H1 (cell line): ENCODE results near the gene CCDC40. TPM values are rescaled to one million over a fixed set of nuclear protein-coding genes. Genes with fewer than 3 reads are reported as not detected.

Experiments
- CTCF ChIA-PET: fragments of 300-600 bp; sonication (Branson Sonifier 250); formaldehyde crosslinking; loops from one replicate; lab custom pipeline; 2021; ENCODE audit not compliant: partially characterized antibody; lab: Charles Lee
- POLR2A ChIA-PET: fragments of 300-600 bp; sonication (Branson Sonifier 250); formaldehyde crosslinking; loops from one replicate; lab custom pipeline; 2021; ENCODE audit warnings: inconsistent platforms; ENCODE audit not compliant: partially characterized antibody; lab: Charles Lee
- DNase-seq, 2 experiments: peaks; one replicate each; pipeline versions ENCODE4 v3.0.0 to v3.0.0-alpha.2; 2010 to 2022; ENCODE audit warnings: low spot score in 2 of 2, low read depth in 1 of 2, mixed read lengths in 1 of 2
- FAIRE-seq: peaks from 2 replicates; lab custom pipeline; 2011; peaks lifted over from hg19 to GRCh38; lab: Jason Lieb, UNC
- H2AFZ ChIP-seq: 2 replicates; pipeline ENCODE4 v1.8.1; 2012; ENCODE audit warnings: low read length, inconsistent platforms
- H2AK5ac ChIP-seq: 2 replicates; pipeline ENCODE4 v1.6.1; 2013; ENCODE audit warnings: low read depth, low read length
- H2BK120ac ChIP-seq: replicated peaks from 2 replicates; pipeline ENCODE3; 2013; ENCODE audit warnings: low read depth, low read length, inconsistent platforms
- H2BK12ac ChIP-seq: 2 replicates; pipeline ENCODE4 v1.6.1; 2013; ENCODE audit warnings: low read depth, low read length
- H2BK15ac ChIP-seq: 2 replicates; pipeline ENCODE4 v1.6.1; 2013; ENCODE audit warnings: low read length
- H2BK20ac ChIP-seq: 2 replicates; pipeline ENCODE4 v1.6.1; 2013; ENCODE audit warnings: low read length
- H2BK5ac ChIP-seq: 2 replicates; pipeline ENCODE4 v1.6.1; 2013; ENCODE audit warnings: low read depth, low read length
- H3K14ac ChIP-seq: 2 replicates; pipeline ENCODE4 v1.6.1; 2013; ENCODE audit warnings: inconsistent platforms; ENCODE audit not compliant: insufficient read length
- H3K18ac ChIP-seq: 2 replicates; pipeline ENCODE4 v1.6.1; 2013; ENCODE audit warnings: low read length; ENCODE audit errors: extremely low read depth
- H3K23ac ChIP-seq: 2 replicates; pipeline ENCODE4 v1.6.1; 2013; ENCODE audit warnings: inconsistent platforms; ENCODE audit not compliant: insufficient read length
- H3K23me2 ChIP-seq: 2 replicates; pipeline ENCODE4 v1.6.1; 2013; ENCODE audit warnings: low read depth, low read length
- H3K27ac ChIP-seq: 2 replicates; pipeline ENCODE4 v1.6.1; 2011; ENCODE audit warnings: low read depth, low read length, inconsistent platforms
- H3K27me3 ChIP-seq, 4 experiments: replicated peaks in 1 of 4; 1 replicate in 1 of 4; 2 replicates in 3 of 4; pipeline versions ENCODE4 v1.6.1 to v1.8.1; 2011 to 2013; ENCODE audit warnings: low read length in 3 of 4, mild to moderate bottlenecking in 3 of 4, inconsistent platforms in 2 of 4, mixed read lengths in 2 of 4, moderate library complexity in 1 of 4; ENCODE audit not compliant: control insufficient read depth in 3 of 4, insufficient read depth in 3 of 4; ENCODE audit errors: extremely low read depth in 1 of 4
- H3K36me3 ChIP-seq, 4 experiments: 2 replicates each; pipeline versions ENCODE4 v1.6.1 to v1.8.1; 2011 to 2013; ENCODE audit warnings: mild to moderate bottlenecking in 4 of 4, low read length in 3 of 4, moderate library complexity in 2 of 4, control low read depth in 1 of 4, inconsistent platforms in 1 of 4; ENCODE audit not compliant: insufficient read depth in 4 of 4, control insufficient read depth in 2 of 4
- H3K4ac ChIP-seq: replicated peaks from 2 replicates; pipeline ENCODE3; 2013; ENCODE audit warnings: low read length, low read depth, mixed read lengths, inconsistent platforms; ENCODE audit not compliant: insufficient read length
- H3K4me1 ChIP-seq, 4 experiments: replicated peaks in 1 of 4; 1 replicate in 1 of 4; 2 replicates in 3 of 4; pipeline versions ENCODE4 v1.6.1 to v1.8.1; 2011 to 2013; ENCODE audit warnings: low read length in 3 of 4, inconsistent platforms in 2 of 4, mixed read lengths in 1 of 4; ENCODE audit not compliant: insufficient read depth in 4 of 4, control insufficient read depth in 3 of 4
- H3K4me2 ChIP-seq, 2 experiments: 2 replicates each; pipeline versions ENCODE4 v1.6.1 to v1.8.1; 2011 to 2013; ENCODE audit warnings: low read depth in 2 of 2, low read length in 2 of 2, control low read depth in 1 of 2, inconsistent platforms in 1 of 2, mild to moderate bottlenecking in 1 of 2; ENCODE audit not compliant: insufficient read depth in 1 of 2
- H3K4me3 ChIP-seq, 4 experiments: fragments of 200-600, 300-600 bp in 1 of 4; sonication (generic), shearing (Covaris generic), sonication (Bioruptor Twin) in 1 of 4; 2 replicates each; pipeline versions ENCODE4 v1.5.1 to v1.8.1; 2011 to 2016; ENCODE audit warnings: low read length in 4 of 4, low read depth in 3 of 4, control low read depth in 2 of 4, inconsistent platforms in 2 of 4, mild to moderate bottlenecking in 2 of 4, mixed read lengths in 1 of 4, moderate library complexity in 1 of 4; ENCODE audit not compliant: insufficient read depth in 2 of 4; ENCODE audit errors: extremely low read depth in 1 of 4
- H3K56ac ChIP-seq: replicated peaks from 2 replicates; pipeline ENCODE3; 2013; ENCODE audit warnings: low read depth, mild to moderate bottlenecking, mixed read lengths, low read length, inconsistent platforms; ENCODE audit not compliant: insufficient read length
- H3K79me1 ChIP-seq: 2 replicates; pipeline ENCODE4 v1.6.1; 2013; ENCODE audit warnings: low read depth, low read length, control low read depth
- H3K79me2 ChIP-seq, 2 experiments: 2 replicates each; pipeline versions ENCODE4 v1.6.1 to v1.8.1; 2012 to 2013; ENCODE audit warnings: low read length in 2 of 2, mild to moderate bottlenecking in 2 of 2, inconsistent platforms in 1 of 2; ENCODE audit not compliant: insufficient read depth in 2 of 2, control insufficient read depth in 1 of 2
- H3K9ac ChIP-seq, 4 experiments: replicated peaks in 1 of 4; 1 replicate in 1 of 4; 2 replicates in 3 of 4; pipeline versions ENCODE4 v1.6.1 to v1.8.1; 2011 to 2013; ENCODE audit warnings: low read depth in 3 of 4, low read length in 3 of 4, control low read depth in 2 of 4, mild to moderate bottlenecking in 2 of 4, moderate library complexity in 2 of 4, inconsistent platforms in 1 of 4; ENCODE audit errors: extremely low read depth in 1 of 4
- H3K9me3 ChIP-seq, 2 experiments: 2 replicates each; pipeline versions ENCODE4 v1.6.1 to v1.8.1; 2012 to 2013; ENCODE audit warnings: mild to moderate bottlenecking in 2 of 2, moderate library complexity in 2 of 2, control low read depth in 1 of 2, inconsistent platforms in 1 of 2, low read depth in 1 of 2, low read length in 1 of 2, mixed read lengths in 1 of 2; ENCODE audit not compliant: insufficient read depth in 2 of 2
- H4K20me1 ChIP-seq, 2 experiments: replicated peaks in 1 of 2; 2 replicates each; pipeline versions ENCODE3 to v1.8.1; 2011 to 2013; ENCODE audit warnings: inconsistent platforms in 2 of 2, low read length in 2 of 2, mild to moderate bottlenecking in 1 of 2; ENCODE audit not compliant: insufficient read depth in 2 of 2, control insufficient read depth in 1 of 2
- H4K5ac ChIP-seq: 2 replicates; pipeline ENCODE4 v1.6.1; 2013; ENCODE audit warnings: low read length, low read depth, mixed read lengths, inconsistent platforms; ENCODE audit not compliant: insufficient read length
- H4K8ac ChIP-seq: 2 replicates; pipeline ENCODE4 v1.8.0; 2013; ENCODE audit warnings: mild to moderate bottlenecking, moderate library complexity, low read length, inconsistent platforms; ENCODE audit not compliant: insufficient read depth; ENCODE audit errors: extremely low read depth
- H4K91ac ChIP-seq: replicated peaks from 2 replicates; pipeline ENCODE3; 2013; ENCODE audit warnings: low read length, mixed read lengths, inconsistent platforms; ENCODE audit not compliant: insufficient read length
- CBX5 ChIP-seq: fragments of 300-800, 300-1000 bp; sonication (generic); IDR thresholded peaks from 2 replicates; pipeline ENCODE4 v1.7.1; 2016; ENCODE audit warnings: antibody characterized with exemption, low read length, low read depth
- CEBPB ChIP-seq: IDR thresholded peaks from 2 replicates; pipeline ENCODE4 v1.6.1; 2012; ENCODE audit warnings: low read depth, low read length
- EGR1 ChIP-seq: IDR thresholded peaks from 2 replicates; pipeline ENCODE4 v1.6.1; 2011; ENCODE audit warnings: low read depth, low read length, borderline replicate concordance
- FOSL1 ChIP-seq: IDR thresholded peaks from 2 replicates; pipeline ENCODE4 v1.6.1; 2011; ENCODE audit warnings: mild to moderate bottlenecking, low read depth, low read length, moderate library complexity; ENCODE audit not compliant: insufficient read depth
- GABPA ChIP-seq: IDR thresholded peaks from 2 replicates; pipeline ENCODE4 v1.6.1; 2011; ENCODE audit warnings: mild to moderate bottlenecking, low read length, moderate library complexity, borderline replicate concordance; ENCODE audit not compliant: insufficient read depth
- KDM1A ChIP-seq: fragments of 200-600, 300-600 bp; sonication (generic); IDR thresholded peaks from 2 replicates; pipeline ENCODE4 v1.7.1; 2016; ENCODE audit warnings: mild to moderate bottlenecking, low read length, borderline replicate concordance
- MAFK ChIP-seq: IDR thresholded peaks from 2 replicates; pipeline ENCODE4 v1.6.1; 2012; ENCODE audit warnings: low read depth, mild to moderate bottlenecking, improper control_type of control experiment, low read length
- NRF1 ChIP-seq: IDR thresholded peaks from 2 replicates; pipeline ENCODE4 v1.6.1; 2011; ENCODE audit warnings: mild to moderate bottlenecking, low read depth, low read length, improper control_type of control experiment
- POLR2AphosphoS5 ChIP-seq: IDR thresholded peaks from 2 replicates; pipeline ENCODE4 v1.6.1; 2011; ENCODE audit warnings: low read depth, low read length
- POU5F1 ChIP-seq: IDR thresholded peaks from 2 replicates; pipeline ENCODE4 v1.6.1; 2011; ENCODE audit warnings: low read depth, mild to moderate bottlenecking, low read length, moderate library complexity
- RFX5 ChIP-seq: IDR thresholded peaks from 2 replicates; pipeline ENCODE4 v1.6.1; 2011; ENCODE audit warnings: low read depth, low read length, improper control_type of control experiment, borderline replicate concordance
- RXRA ChIP-seq: IDR thresholded peaks from 2 replicates; pipeline ENCODE4 v1.6.1; 2011; ENCODE audit warnings: low read depth, mild to moderate bottlenecking, low read length, moderate library complexity; ENCODE audit not compliant: insufficient read depth
- SAP30 ChIP-seq: fragments of 300-600 bp; sonication (generic); IDR thresholded peaks from 2 replicates; pipeline ENCODE4 v1.7.1; 2012; ENCODE audit warnings: low read length, moderate library complexity, mild to moderate bottlenecking, inconsistent platforms; ENCODE audit not compliant: insufficient read depth, insufficient replicate concordance
- SP4 ChIP-seq: IDR thresholded peaks from 2 replicates; pipeline ENCODE4 v1.6.1; 2012; ENCODE audit warnings: low read length, inconsistent platforms
- TBP ChIP-seq: IDR thresholded peaks from 2 replicates; pipeline ENCODE4 v1.6.1; 2011; ENCODE audit warnings: low read depth, low read length, improper control_type of control experiment
- TEAD4 ChIP-seq: IDR thresholded peaks from 2 replicates; pipeline ENCODE4 v1.6.1; 2012; ENCODE audit warnings: low read depth, low read length, inconsistent platforms, mixed read lengths
- WGBS, 2 experiments: shearing (Covaris generic) in 1 of 2; methylation state at CpG; one replicate each; pipeline versions ENCODE4 v1.1.6 to v1.1.7; 2013 to 2015; ENCODE audit warnings: low lambda C conversion rate in 2 of 2, mixed read lengths in 2 of 2, inconsistent platforms in 1 of 2, low coverage in 1 of 2, missing lambda C conversion rate in 1 of 2; ENCODE audit not compliant: insufficient replicate concordance in 2 of 2, insufficient coverage in 1 of 2, insufficient read length in 1 of 2; ENCODE audit errors: extremely low coverage in 1 of 2, missing lambda C conversion rate in 1 of 2; 5-methylcytosine and 5-hydroxymethylcytosine counted together
- polyA plus RNA-seq, 7 experiments: library from polyadenylated mRNA; depleted of rRNA in 3 of 7; stranded (reverse) in 5 of 7; unstranded in 2 of 7; fragments of >200 nt in 5 of 7; fragments of 200-250 nt in 2 of 7; gene quantifications; 1 replicate in 5 of 7; 2 replicates in 1 of 7; 4 replicates in 1 of 7; pipeline versions ENCODE4 v1.2.1 to v1.2.3, GENCODE V29; 2011 to 2013; ENCODE audit warnings: missing spikeins in 2 of 7, mixed read lengths in 2 of 7
- total RNA-seq: library from RNA; stranded (reverse); fragmentation: NEBNext Ultra II Directional; extraction: Animal tissue kit (Norgen Biotek cat#: 25700); gene quantifications from 2 replicates; pipeline ENCODE4 v1.2.1, GENCODE V29; 2021

The CCDC40 gene
- total and polyA plus RNA-seq, 2 of the 8 experiments (the other 6 are each of a cell fraction or from before 2014, with no cell fraction given): 4.1 to 11.5 TPM

DNA sequence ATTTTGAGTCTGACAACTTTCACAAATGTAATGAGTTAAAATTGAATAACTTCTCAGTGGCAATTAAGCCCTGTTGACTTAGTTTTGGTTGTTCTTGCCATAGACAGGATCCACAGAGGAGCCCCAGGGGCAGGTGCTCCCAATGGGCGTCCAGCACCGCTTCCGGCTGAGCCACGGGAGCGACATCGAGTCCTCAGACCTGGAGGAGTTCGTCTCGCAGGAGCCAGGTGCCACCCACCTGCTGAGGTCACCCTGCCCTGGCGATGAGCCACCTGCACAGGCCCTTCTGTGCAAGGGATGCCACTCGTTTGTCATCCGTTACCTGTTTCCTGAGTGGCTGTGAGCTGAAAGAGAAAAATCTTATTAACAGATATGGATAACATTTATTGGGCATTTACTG, 10.7 kb downstream of the CCDC40 start:
- no peaks in the 10 kb centered on the region; a peak in 2 of 7 replicates for H3K4me1 ChIP-seq
- H2BK120ac ChIP-seq: no peak overlapping the region
- H2BK20ac ChIP-seq: no peak overlapping the region
- H2BK15ac ChIP-seq: no peak overlapping the region
- 96% methylated on average over 11 of the region's 11 CpGs; no CpG with 5 or more reads in 1 of the 2 experiments for WGBS, 2 experiments
- H4K8ac ChIP-seq: no peak overlapping the region
- H3K27me3 ChIP-seq: no peaks in the 10 kb centered on the region
- H3K14ac ChIP-seq: no peak overlapping the region
- no peak overlapping the region for H3K4me2 ChIP-seq
- H3K56ac ChIP-seq: no peak overlapping the region
- ChIA-PET CTCF (interaction anchor here (0.6 kb wide), 1 partner anchor 45 kb away, joined by 3 read pairs; no protein-coding TSS in a partner anchor), POLR2A (interaction anchor here (0.6 kb wide), 1 partner anchor 42 kb away, joined by 3 read pairs; no protein-coding TSS in a partner anchor)
- H2AFZ ChIP-seq: no peak overlapping the region
- H3K27ac ChIP-seq: no peak overlapping the region
- H3K79me2 ChIP-seq: no peaks in the 10 kb centered on the region
- no peak overlapping the region for H4K91ac ChIP-seq
- peaks cover 0 to 2% of the 10 kb centered on the region in 2 experiments for H4K20me1 ChIP-seq
- H4K5ac ChIP-seq: no peak overlapping the region
- no peak overlapping the region for H2BK12ac ChIP-seq
- no peaks in the 10 kb centered on the region for H3K9me3 ChIP-seq
- H3K36me3 ChIP-seq: peaks cover 0 to 2% (median 0%) of the 10 kb centered on the region in 4 experiments; a peak in 2 of 8 replicates
- H3K9ac ChIP-seq: no peak overlapping the region
- no peak overlapping the region for H3K4ac ChIP-seq
- H3K4me3 ChIP-seq: no peak overlapping the region
- FAIRE-seq (no peak), DNase-seq (no peak)
- H3K23ac ChIP-seq: no peak overlapping the region
- no peaks in the 10 kb centered on the region for H3K23me2 ChIP-seq
- no peak overlapping the region for H2BK5ac ChIP-seq
- H3K18ac ChIP-seq: no peak overlapping the region
- H3K79me1 ChIP-seq: no peaks in the 10 kb centered on the region
- no peak overlapping the region for H2AK5ac ChIP-seq
- no peak for TF ChIP-seq TEAD4
- TF ChIP-seq EGR1: no peak
- no peak for TF ChIP-seq SAP30
- no peak for TF ChIP-seq TBP
- TF ChIP-seq CBX5: no peak
- TF ChIP-seq KDM1A: no peak
- no peak for TF ChIP-seq GABPA
- no peak for TF ChIP-seq POLR2AphosphoS5
- TF ChIP-seq SP4: no peak
- no peak for TF ChIP-seq NRF1
- TF ChIP-seq CEBPB: no peak
- no peak for TF ChIP-seq FOSL1
- TF ChIP-seq RFX5: no peak
- no peak for TF ChIP-seq RXRA
- TF ChIP-seq POU5F1: no peak
- no peak for TF ChIP-seq MAFK
